Transverse colon (tissue), 4 donors: ENCODE measurements around the gene PTCHD4. TPM values are rescaled to one million over a fixed set of nuclear protein-coding genes. Genes with fewer than 3 reads are reported as not detected.

ENCODE experiments used
- DNase-seq: peaks from one replicate; pipeline ENCODE4 v3.0.0-alpha.2; 2019
- H3K27ac ChIP-seq, 4 donors: fragments of 200-600 bp; sonication (generic); 2 replicates each; pipeline ENCODE4 v1.5.1; 2016 to 2018; ENCODE audit warnings: inconsistent platforms in 4 of 4
- H3K27me3 ChIP-seq: fragments of 200-600 bp; sonication (generic); 2 replicates; pipeline ENCODE4 v1.5.1; 2017; ENCODE audit warnings: inconsistent platforms
- H3K36me3 ChIP-seq, 4 donors: fragments of 200-600 bp; sonication (generic); 2 replicates each; pipeline ENCODE4 v1.5.1; 2017 to 2019; ENCODE audit warnings: inconsistent platforms in 4 of 4
- H3K4me1 ChIP-seq, 4 donors: fragments of 200-600 bp; sonication (generic); 2 replicates each; pipeline ENCODE4 v1.5.1; 2017 to 2020; ENCODE audit warnings: inconsistent platforms in 4 of 4
- H3K4me3 ChIP-seq, 4 donors: fragments of 200-600 bp; sonication (generic); 1 replicate in 1 of 4; 2 replicates in 3 of 4; pipeline versions ENCODE4 v1.5.1 to v1.6.1; 2017 to 2019; ENCODE audit warnings: inconsistent platforms in 4 of 4
- H3K9me3 ChIP-seq, 2 donors: fragments of 200-600 bp; sonication (generic); 2 replicates each; pipeline ENCODE4 v1.5.1; 2017 to 2019; ENCODE audit warnings: inconsistent platforms in 2 of 2
- CTCF ChIP-seq, 5 experiments: fragments of 200-600 bp in 3 of 5; fragments of 450-650 bp in 2 of 5; sonication (generic) in 3 of 5; IDR thresholded peaks; 1 replicate in 2 of 5; 2 replicates in 3 of 5; pipeline ENCODE4 v1.5.1; 2016 to 2017; ENCODE audit warnings: antibody characterized with exemption in 5 of 5, inconsistent platforms in 3 of 5, mild to moderate bottlenecking in 2 of 5, moderate library complexity in 1 of 5
- EP300 ChIP-seq: sonication (generic); formaldehyde crosslinking; IDR thresholded peaks from one replicate; pipeline ENCODE4 v1.6.1; 2017; ENCODE audit warnings: antibody characterized with exemption, low read depth
- POLR2A ChIP-seq: fragments of 450-650 bp; IDR thresholded peaks from one replicate; pipeline ENCODE4 v1.6.1; 2016; ENCODE audit warnings: antibody characterized with exemption, mild to moderate bottlenecking, moderate library complexity
- POLR2AphosphoS5 ChIP-seq, 3 donors: sonication (generic); formaldehyde crosslinking; IDR thresholded peaks; one replicate each; pipeline ENCODE4 v1.6.1; 2016; ENCODE audit warnings: antibody characterized with exemption in 3 of 3
- WGBS, 2 donors: methylation state at CpG; one replicate each; pipeline ENCODE4 v1.1.5; 2018; ENCODE audit warnings: low coverage in 1 of 2; 5-methylcytosine and 5-hydroxymethylcytosine counted together
- in situ Hi-C, 4 donors: fragments of 200-750 bp; cut with MboI; loops; one replicate each; pipeline versions ENCODE4 v1.15.0 to v1.15.1; 2017; ENCODE audit warnings: low sequenced_read_pairs in 3 of 4, low pct_ligation_motif_present in 1 of 4, low pct_unique_long_range_greater_than_20kb in 1 of 4
- intact Hi-C: fragments of 100-400 bp; cut with DNase I; formaldehyde crosslinking; loops from one replicate; pipeline ENCODE4 v1.15.1; 2023; ENCODE audit warnings: low total_unique reads
- total RNA-seq, 4 donors: library from RNA; depleted of rRNA; stranded (reverse); fragments of >200 nt; gene quantifications; one replicate each; pipeline ENCODE4 v1.1.0, GENCODE V29; 2016

Gene PTCHD4
- total RNA-seq, 4 donors from 2014 or later: 0.16 to 0.75 (median 0.27) TPM; not detected in 1

GRCh38 chr6:48061265-48061990 is 49.6 kb downstream of the PTCHD4 start:
- H3K4me3 ChIP-seq: no peak overlapping the region
- no peaks in the 10 kb centered on the region for H3K36me3 ChIP-seq
- no peak for DNase-seq
- H3K27ac ChIP-seq: no peak overlapping the region
- no peaks in the 10 kb centered on the region for H3K27me3 ChIP-seq
- H3K4me1 ChIP-seq: no peaks in the 10 kb centered on the region
- TF ChIP-seq CTCF (IDR thresholded peaks at IDR 0.05) (no peak), POLR2AphosphoS5 (IDR thresholded peaks at IDR 0.05) (no peak), EP300 (no peak), POLR2A (no peak)
- H3K9me3 ChIP-seq: no peaks in the 10 kb centered on the region
- in situ Hi-C loops: no loop called here
- 52 to 84% methylated on average over 2 to 3 of the region's 3 CpGs for WGBS, 2 donors
- intact Hi-C loops: no loop called here
